HEK293T (cell line): Measurements from ENCODE around the gene LYG1.

Source experiments
- CTCF ChIA-PET: fragments of 350-600 bp; formaldehyde crosslinking; extraction: SDS; loops from one replicate; lab custom pipeline; 2021; ENCODE audit warnings: antibody characterized with exemption, inconsistent platforms; lab: Yijun Ruan, JAX
- POLR2A ChIA-PET: fragments of 350-600 bp; formaldehyde crosslinking; extraction: SDS; loops from one replicate; lab custom pipeline; 2020; ENCODE audit warnings: antibody characterized with exemption, inconsistent platforms; lab: Yijun Ruan, JAX
- DNase-seq: peaks from one replicate; pipeline ENCODE4 v3.0.0; 2012; ENCODE audit warnings: mixed read lengths; ENCODE audit errors: extremely low spot score
- ARNT ChIP-seq: fragments of 450-650 bp; IDR thresholded peaks from 2 replicates; pipeline ENCODE4 v1.6.1; 2017; ENCODE audit warnings: mild to moderate bottlenecking
- BHLHE40 ChIP-seq: fragments of 450-650 bp; IDR thresholded peaks from 2 replicates; pipeline ENCODE4 v1.6.1; 2016; ENCODE audit warnings: mild to moderate bottlenecking, moderate library complexity, borderline replicate concordance
- CTBP1 ChIP-seq: fragments of 450-650 bp; IDR thresholded peaks from 2 replicates; pipeline ENCODE4 v1.6.1; 2016; ENCODE audit warnings: borderline replicate concordance
- ELF4 ChIP-seq: fragments of 450-650 bp; IDR thresholded peaks from 2 replicates; pipeline ENCODE4 v1.6.1; 2017; ENCODE audit warnings: antibody characterized with exemption
- FOXA1 ChIP-seq: fragments of 450-650 bp; IDR thresholded peaks from 2 replicates; pipeline ENCODE4 v1.6.1; 2016; ENCODE audit warnings: mild to moderate bottlenecking
- FOXK2 ChIP-seq: fragments of 450-650 bp; IDR thresholded peaks from 2 replicates; pipeline ENCODE4 v1.6.1; 2016; ENCODE audit warnings: mild to moderate bottlenecking
- FOXM1 ChIP-seq: fragments of 450-650 bp; IDR thresholded peaks from 2 replicates; pipeline ENCODE4 v1.6.1; 2017; ENCODE audit warnings: mild to moderate bottlenecking, borderline replicate concordance
- HDGF ChIP-seq: fragments of 450-650 bp; IDR thresholded peaks from 2 replicates; pipeline ENCODE4 v1.6.1; 2017; ENCODE audit warnings: antibody characterized with exemption, borderline replicate concordance
- L3MBTL2 ChIP-seq: fragments of 450-650 bp; conservative IDR thresholded peaks from 2 replicates; pipeline ENCODE4 v1.6.1; 2016; ENCODE audit warnings: mild to moderate bottlenecking
- LEF1 ChIP-seq: fragments of 450-650 bp; IDR thresholded peaks from 2 replicates; pipeline ENCODE4 v1.6.1; 2017; ENCODE audit warnings: mild to moderate bottlenecking, borderline replicate concordance
- NFRKB ChIP-seq: fragments of 450-650 bp; IDR thresholded peaks from 2 replicates; pipeline ENCODE4 v1.6.1; 2016; ENCODE audit warnings: mild to moderate bottlenecking, moderate library complexity
- SP1 ChIP-seq: fragments of 450-650 bp; IDR thresholded peaks from 2 replicates; pipeline ENCODE4 v1.6.1; 2017
- SUZ12 ChIP-seq: fragments of 450-650 bp; IDR thresholded peaks from 2 replicates; pipeline ENCODE4 v1.6.1; 2016; ENCODE audit warnings: mild to moderate bottlenecking
- TARDBP ChIP-seq: fragments of 450-650 bp; IDR thresholded peaks from 2 replicates; pipeline ENCODE4 v1.6.1; 2016
- ZNF384 ChIP-seq: fragments of 450-650 bp; IDR thresholded peaks from 2 replicates; pipeline ENCODE4 v1.6.1; 2016
- TF ChIP-seq, protein P1 (sequence below): fragments of 450-650 bp; IDR thresholded peaks from 2 replicates; pipeline ENCODE4 v1.6.1; 2016

The LYG1 gene

GRCh38 chr2:99242151-99242550 is 58.8 kb downstream of the LYG1 start:
- POLR2A ChIA-PET = no interaction called here
- no peak for DNase-seq
- TF ChIP-seq BHLHE40 = no peak
- no peak for TF ChIP-seq FOXA1
- TF ChIP-seq TARDBP = no peak
- no peak for TF ChIP-seq SUZ12
- TF ChIP-seq SP1 = no peak
- TF ChIP-seq, protein P1, sequence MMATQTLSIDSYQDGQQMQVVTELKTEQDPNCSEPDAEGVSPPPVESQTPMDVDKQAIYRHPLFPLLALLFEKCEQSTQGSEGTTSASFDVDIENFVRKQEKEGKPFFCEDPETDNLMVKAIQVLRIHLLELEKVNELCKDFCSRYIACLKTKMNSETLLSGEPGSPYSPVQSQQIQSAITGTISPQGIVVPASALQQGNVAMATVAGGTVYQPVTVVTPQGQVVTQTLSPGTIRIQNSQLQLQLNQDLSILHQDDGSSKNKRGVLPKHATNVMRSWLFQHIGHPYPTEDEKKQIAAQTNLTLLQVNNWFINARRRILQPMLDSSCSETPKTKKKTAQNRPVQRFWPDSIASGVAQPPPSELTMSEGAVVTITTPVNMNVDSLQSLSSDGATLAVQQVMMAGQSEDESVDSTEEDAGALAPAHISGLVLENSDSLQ = no peak
- TF ChIP-seq ZNF384 = no peak
- no peak for TF ChIP-seq HDGF
- no peak for TF ChIP-seq ARNT
- no peak for TF ChIP-seq LEF1
- no peak for TF ChIP-seq NFRKB
- TF ChIP-seq ELF4 = no peak
- no peak for TF ChIP-seq CTBP1
- TF ChIP-seq FOXM1 = no peak
- no peak for TF ChIP-seq L3MBTL2
- TF ChIP-seq FOXK2 = no peak
- CTCF ChIA-PET = no interaction called here

DNA sequence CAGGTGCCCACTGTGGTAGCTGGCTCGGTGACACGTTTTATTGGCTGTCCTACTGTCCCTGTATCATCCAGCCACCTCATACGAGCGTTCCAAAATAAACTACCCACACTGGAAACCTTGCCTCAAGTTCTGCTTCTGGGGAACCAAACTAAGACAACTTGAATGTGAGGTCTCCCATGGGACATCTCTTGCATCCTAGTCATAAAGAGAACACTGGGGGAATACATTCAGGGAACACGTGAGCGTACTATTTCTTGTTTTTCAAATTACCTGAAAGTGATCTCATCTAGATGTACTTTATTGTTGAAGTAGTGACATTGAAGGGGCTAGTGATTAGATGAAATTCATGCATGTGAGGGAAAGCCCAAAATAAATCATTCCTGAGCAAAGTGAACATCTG is 60.6 kb downstream of the LYG1 start:
- ChIA-PET CTCF (no interaction called here), POLR2A (no interaction called here)
- TF ChIP-seq LEF1 = no peak
- no peak for TF ChIP-seq FOXK2
- TF ChIP-seq NFRKB = no peak
- no peak for TF ChIP-seq BHLHE40
- no peak for TF ChIP-seq FOXA1
- TF ChIP-seq CTBP1 = no peak
- TF ChIP-seq HDGF = no peak
- no peak for TF ChIP-seq L3MBTL2
- TF ChIP-seq ARNT = no peak
- TF ChIP-seq ZNF384 = no peak
- no peak for TF ChIP-seq ELF4
- no peak for TF ChIP-seq SP1
- no peak for TF ChIP-seq FOXM1
- TF ChIP-seq, protein P1 = no peak
- DNase-seq = no peak

GRCh38 chr2:99238599-99238998 is 62.4 kb downstream of the LYG1 start:
- CTCF ChIA-PET = no interaction called here
- TF ChIP-seq ELF4 (no peak), BHLHE40 (no peak), NFRKB (no peak), FOXM1 (no peak), ZNF384 (no peak)
- TF ChIP-seq, protein P1 = no peak
- POLR2A ChIA-PET = no interaction called here
- DNase-seq = no peak
